Measurements from ENCODE around the gene CFP. TPM values are rescaled to one million over a fixed set of nuclear protein-coding genes. Genes with fewer than 3 reads are reported as not detected.
"Not testable (repeated sequence)": the region's sequence is repeated elsewhere in the genome, so short reads cannot be mapped to it uniquely, and the experiment has no call there.

The CFP gene
- polyA plus RNA-seq (2012; ENCODE audit: missing spikeins) = 6.9 TPM

DNA sequence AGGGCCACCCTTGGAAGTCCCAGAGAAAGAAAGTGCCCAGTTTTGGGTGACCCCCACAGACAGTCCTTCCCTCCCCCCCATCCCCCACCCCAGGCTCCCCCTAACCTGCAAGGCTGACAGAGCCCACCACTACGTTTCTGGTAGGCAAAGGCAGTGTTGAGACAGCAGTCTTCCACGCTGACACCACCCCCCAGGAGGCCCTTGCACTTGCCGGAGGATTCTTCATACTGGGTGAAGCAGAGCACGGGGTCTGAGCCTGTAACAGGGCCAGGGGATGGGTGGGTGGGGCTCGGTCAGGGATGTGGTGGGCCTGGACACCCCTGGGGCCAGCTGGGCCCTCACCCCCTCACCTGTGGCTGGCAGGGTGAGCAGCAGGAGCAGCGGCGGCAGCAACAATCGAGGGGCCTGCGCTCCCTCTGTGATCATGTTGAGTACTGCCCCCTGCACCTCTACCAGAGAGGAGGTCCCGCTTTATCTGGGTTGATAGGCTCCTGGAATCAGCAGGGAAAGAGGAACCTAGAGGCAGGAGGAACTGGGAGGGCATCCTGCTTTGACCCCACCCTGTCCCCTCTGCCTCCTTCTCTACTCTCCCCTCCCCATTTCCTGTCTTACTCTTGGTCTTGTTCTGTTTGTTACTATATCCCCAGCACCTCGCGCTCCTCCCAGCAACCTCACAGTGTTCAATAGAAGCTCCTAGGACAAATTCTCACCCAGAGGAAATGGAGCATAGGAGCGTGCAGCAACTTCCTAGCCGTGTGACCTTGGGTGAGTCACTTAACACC lies at the start of gene CFP:
TSS of gene CFP (minus strand) at position 512 of the 782 bp plus-strand sequence. CDS start at position 426, 86 bp downstream.
- FAIRE-seq (no peak), DNase-seq (ENCODE audit: insufficient read length) (no peak)
- TF ChIP-seq POLR2A (IDR thresholded peaks at IDR 0.05; ENCODE audit: low read depth, low read length) (no peak), POLR2AphosphoS5 (IDR thresholded peaks at IDR 0.05; ENCODE audit: low read depth, low read length) (no peak), TAF1 (IDR thresholded peaks at IDR 0.05; ENCODE audit: borderline replicate concordance, low read depth, low read length) (no peak)

DNA sequence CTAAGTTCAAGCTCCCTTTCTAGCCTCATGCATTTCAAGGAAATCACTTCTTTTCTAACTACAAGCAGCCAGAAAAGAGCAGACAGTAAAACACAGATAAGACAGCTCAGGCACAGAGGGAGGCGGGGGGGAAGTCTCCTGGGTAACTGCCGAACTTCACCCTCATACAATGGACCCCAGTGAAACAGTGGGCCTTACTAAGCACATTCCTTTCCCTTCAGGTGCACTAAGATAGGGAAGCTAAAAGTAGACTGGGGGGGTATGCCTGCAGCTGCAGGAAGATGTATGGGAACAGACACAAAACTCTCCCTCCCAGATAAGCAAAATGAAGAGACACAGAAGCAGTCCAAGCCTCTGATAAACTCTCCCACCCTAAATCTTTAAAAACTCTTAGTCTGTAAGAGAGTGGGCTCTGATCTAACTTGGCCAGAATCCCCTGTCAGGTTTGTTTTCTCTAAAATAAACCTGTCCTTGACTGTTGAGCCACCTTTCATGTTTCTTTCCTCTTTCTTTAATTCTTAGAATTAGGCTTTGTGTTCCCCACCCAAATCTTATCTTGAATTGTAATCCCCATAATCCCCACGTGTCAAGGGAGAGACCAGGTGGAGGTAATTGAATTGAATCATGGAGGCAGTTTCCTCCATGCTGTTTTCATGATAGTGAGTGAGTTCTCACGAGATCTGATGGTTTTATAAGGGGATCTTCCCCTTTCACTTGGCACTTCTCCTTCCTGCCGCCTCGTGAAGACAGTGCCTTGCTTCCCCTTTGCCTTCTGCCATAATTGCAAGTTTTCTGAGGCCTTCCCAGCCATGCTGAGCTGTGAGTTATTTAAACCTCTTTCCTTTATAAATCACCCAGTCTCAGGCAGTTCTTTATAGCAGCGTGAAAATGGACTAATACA lies 46.5 kb upstream of the CFP start:
- FAIRE-seq; DNase-seq (ENCODE audit: insufficient read length): not testable (repeated sequence)

DNA sequence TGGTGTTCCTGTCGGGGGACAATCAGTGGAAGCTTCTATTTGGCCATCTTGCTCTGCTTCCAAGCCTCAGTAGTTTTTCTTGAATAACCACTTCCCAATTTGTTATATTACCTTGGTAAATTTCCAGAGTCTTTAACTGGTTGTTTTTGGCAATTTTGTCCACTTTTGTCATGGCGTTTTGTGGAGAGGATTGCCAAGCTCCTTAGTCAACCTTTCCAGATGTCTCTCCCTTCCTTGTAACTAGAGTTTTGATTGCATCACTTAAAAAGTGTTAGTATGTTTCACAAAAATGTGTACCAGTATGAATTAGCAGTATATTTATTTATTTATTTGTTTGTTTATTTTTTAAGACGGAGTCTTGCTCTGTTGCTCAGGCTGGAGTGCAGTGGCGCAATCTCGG lies 45.0 kb upstream of the CFP start:
- no peak for FAIRE-seq

DNA sequence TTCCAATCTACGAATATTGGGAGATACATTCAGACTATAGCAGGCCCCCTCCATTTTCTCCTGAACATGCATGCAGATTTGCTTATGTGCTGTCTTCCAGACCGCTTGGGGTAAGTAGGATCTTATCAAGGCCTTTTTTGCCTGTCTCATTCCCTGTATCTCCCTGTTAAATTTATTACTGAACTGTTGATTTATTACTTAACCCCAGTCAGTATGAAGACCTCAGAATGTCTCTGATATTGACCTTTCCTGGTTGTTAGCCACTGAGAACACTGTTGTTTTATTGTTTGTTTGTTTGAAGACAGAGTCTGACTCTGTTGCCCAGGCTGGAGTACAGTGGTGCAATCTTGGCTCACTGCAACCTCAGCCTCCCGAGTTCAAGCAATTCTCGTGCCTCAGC lies 36.1 kb upstream of the CFP start:
- FAIRE-seq = not testable (repeated sequence)

More for the DNA sequence above, 45.0 kb upstream of the CFP start:
- TF ChIP-seq TAF1 (IDR thresholded peaks at IDR 0.05; ENCODE audit: borderline replicate concordance, low read depth, low read length) (no peak), POLR2AphosphoS5 (IDR thresholded peaks at IDR 0.05; ENCODE audit: low read depth, low read length) (no peak), POLR2A (IDR thresholded peaks at IDR 0.05; ENCODE audit: low read depth, low read length) (no peak)
- no peak for DNase-seq (ENCODE audit: insufficient read length)

DNA sequence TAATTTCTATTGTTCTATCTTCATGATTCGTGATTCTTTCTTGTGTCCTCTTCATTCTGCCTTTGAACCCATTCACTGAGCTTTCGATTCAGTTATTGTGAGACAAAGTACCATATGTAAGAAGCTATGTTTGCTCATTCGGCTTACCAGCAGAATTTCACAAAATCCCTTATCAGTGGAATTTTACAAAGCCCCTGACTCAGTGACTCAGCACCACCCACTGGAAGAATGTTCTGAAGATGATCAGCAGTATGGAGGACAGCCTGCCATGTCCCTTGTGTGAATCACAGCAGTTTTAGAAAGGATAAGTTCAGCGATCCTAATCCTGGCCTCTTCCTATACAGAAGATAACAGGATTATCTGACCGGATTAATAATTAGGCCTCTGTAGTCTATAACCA lies 35.0 kb upstream of the CFP start:
- DNase-seq (ENCODE audit: insufficient read length) (no peak), FAIRE-seq (no peak)
- no peak for TF ChIP-seq POLR2A (IDR thresholded peaks at IDR 0.05; ENCODE audit: low read depth, low read length)
- TF ChIP-seq POLR2AphosphoS5 (IDR thresholded peaks at IDR 0.05; ENCODE audit: low read depth, low read length) = no peak
- TF ChIP-seq TAF1 (IDR thresholded peaks at IDR 0.05; ENCODE audit: borderline replicate concordance, low read depth, low read length) = no peak

More for the DNA sequence above, 36.1 kb upstream of the CFP start:
- DNase-seq (ENCODE audit: insufficient read length) = not testable (repeated sequence)

DNA sequence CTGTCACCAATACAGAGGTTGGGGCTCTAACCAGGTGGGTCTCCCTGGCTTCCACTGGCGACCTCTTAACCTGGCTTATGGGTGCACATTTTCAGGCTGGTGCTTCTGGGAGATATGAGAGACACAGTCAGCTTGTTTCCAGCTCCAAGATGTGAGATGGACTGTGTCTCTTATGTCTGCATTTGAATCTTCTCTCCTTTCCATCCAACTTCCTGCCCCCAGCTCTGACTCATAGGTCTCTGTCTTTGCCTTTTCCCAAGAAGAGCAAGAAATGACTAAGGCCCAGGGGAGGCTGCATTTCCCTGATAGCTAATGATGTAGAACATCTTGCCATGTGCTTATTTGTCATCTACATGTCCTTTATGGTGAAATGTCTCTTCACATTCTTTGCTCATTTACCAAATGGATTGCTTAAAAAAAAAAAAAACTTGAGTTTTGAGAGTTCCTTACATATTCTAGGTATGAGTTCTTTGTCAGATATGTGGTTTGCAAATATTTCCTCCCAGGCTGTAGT lies 32.5 kb upstream of the CFP start:
- TF ChIP-seq POLR2A (IDR thresholded peaks at IDR 0.05; ENCODE audit: low read depth, low read length) (no peak), POLR2AphosphoS5 (IDR thresholded peaks at IDR 0.05; ENCODE audit: low read depth, low read length) (no peak), TAF1 (IDR thresholded peaks at IDR 0.05; ENCODE audit: borderline replicate concordance, low read depth, low read length) (no peak)
- DNase-seq (ENCODE audit: insufficient read length) = no peak
- FAIRE-seq = peak; percentile 24

DNA sequence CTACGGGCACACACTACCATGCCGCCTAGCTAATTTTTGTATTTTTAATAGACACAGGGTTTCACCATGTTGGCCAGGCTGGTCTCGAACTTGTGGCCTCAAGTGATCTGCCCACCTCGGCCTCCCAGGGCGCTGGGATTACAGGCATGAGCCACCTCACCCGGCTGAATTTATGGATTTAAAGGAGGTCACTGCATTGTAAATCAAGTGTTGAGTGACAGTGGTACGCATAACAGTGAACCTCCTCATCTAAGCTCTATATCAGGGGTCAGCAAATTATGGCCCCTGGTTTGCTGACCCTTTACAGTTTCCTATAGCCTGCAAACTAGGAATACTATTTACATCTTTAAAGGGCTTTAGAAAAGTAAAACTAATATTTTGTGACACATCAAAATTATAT lies 31.8 kb upstream of the CFP start:
- TF ChIP-seq TAF1 (IDR thresholded peaks at IDR 0.05; ENCODE audit: borderline replicate concordance, low read depth, low read length) = no peak
- no peak for TF ChIP-seq POLR2AphosphoS5 (IDR thresholded peaks at IDR 0.05; ENCODE audit: low read depth, low read length)
- TF ChIP-seq POLR2A (IDR thresholded peaks at IDR 0.05; ENCODE audit: low read depth, low read length) = no peak
- DNase-seq (ENCODE audit: insufficient read length) = no peak
- FAIRE-seq = no peak

DNA sequence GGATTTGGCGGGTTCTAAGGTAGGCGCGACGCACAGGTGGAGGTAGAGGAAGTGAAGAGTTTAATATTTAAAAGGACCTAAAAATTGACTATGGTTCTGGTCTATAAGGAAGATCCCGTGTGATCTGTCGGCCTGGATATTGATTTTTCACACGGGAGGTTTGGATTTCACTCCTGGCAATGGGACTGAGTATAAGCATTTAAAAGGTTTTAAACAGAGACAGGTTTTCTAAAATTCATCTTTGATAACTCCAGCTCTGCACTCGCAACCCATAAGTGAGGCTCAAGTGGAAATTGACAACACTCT lies 29.6 kb upstream of the CFP start:
- no peak for DNase-seq (ENCODE audit: insufficient read length)
- no peak for FAIRE-seq
- TF ChIP-seq POLR2AphosphoS5 (IDR thresholded peaks at IDR 0.05; ENCODE audit: low read depth, low read length) (no peak), TAF1 (IDR thresholded peaks at IDR 0.05; ENCODE audit: borderline replicate concordance, low read depth, low read length) (no peak), POLR2A (IDR thresholded peaks at IDR 0.05; ENCODE audit: low read depth, low read length) (no peak)

DNA sequence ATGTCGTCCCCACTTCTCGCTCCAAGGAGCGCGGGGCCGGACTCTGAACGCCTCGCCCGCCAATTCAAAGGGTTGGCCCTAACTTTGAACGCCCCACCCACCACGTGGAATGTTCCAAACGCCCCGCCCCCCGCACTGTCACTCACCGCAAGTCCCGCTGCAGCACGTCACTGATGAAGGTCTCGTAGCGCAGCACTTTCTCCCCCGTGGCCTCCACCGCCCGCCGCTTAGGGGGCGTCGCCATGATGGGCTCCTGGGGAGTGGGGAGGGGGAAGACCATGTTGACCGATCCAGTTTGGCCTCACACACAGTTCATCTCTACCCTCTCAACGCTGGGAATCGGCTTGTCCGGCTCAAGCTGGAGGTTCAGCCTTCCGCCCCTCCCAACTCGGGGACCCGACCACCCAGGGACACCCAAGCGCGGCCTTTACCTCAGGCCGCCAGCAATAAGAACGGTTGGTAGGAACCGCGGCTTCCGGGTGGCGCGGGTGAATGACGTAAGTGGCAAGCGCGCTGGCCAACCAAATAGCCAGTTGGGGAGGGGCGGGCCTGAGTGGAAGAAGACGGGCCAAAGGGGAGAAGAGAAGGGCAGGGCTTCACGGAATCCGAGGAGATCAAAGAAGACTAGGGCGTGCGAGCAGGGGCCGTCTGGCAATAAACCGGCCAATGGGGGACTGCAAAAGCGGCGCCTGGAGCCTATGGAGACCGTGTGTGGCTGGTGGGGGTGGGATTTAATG lies 29.1 kb upstream of the CFP start, which contains the start of gene UXT:
TSS of gene UXT (minus strand) at position 497 of the 737 bp plus-strand sequence. CDS start at position 244, 253 bp downstream.
- peak; percentile 78; the same call in 1 of the 2 replicates for TF ChIP-seq POLR2A (IDR thresholded peaks at IDR 0.05; ENCODE audit: low read depth, low read length)
- no peak; the same call in 1 of the 2 replicates for TF ChIP-seq TAF1 (IDR thresholded peaks at IDR 0.05; ENCODE audit: borderline replicate concordance, low read depth, low read length)
- TF ChIP-seq POLR2AphosphoS5 (IDR thresholded peaks at IDR 0.05; ENCODE audit: low read depth, low read length) = peak; percentile 75; the same call in 1 of the 2 replicates
- DNase-seq (ENCODE audit: insufficient read length) (peak; percentile 65), FAIRE-seq (peak; percentile 95)

DNA sequence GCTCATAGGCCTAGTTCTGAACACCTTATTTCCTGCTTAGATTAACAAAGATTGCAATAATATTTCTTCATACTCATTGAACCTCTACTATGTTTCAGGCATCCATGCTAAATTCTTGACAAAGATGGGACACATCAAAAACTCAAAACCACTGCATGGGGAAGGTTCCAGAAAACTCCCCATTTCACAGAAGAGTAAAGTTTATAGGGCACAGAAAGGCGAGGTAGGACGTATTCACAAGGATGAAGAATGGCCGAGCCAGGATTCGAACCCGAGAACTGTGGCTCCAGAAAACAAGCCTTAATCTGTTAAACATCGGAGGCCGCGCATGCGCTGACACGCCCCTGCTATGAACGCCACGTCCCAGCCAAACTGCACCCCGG lies 28.6 kb upstream of the CFP start:
- FAIRE-seq (no peak), DNase-seq (ENCODE audit: insufficient read length) (no peak)
- TF ChIP-seq POLR2AphosphoS5 (IDR thresholded peaks at IDR 0.05; ENCODE audit: low read depth, low read length) = no peak
- no peak for TF ChIP-seq TAF1 (IDR thresholded peaks at IDR 0.05; ENCODE audit: borderline replicate concordance, low read depth, low read length)
- TF ChIP-seq POLR2A (IDR thresholded peaks at IDR 0.05; ENCODE audit: low read depth, low read length) = no peak
